ENCODE data around the gene PTGER2. TPM values are rescaled to one million over a fixed set of nuclear protein-coding genes. Genes with fewer than 3 reads are reported as not detected.

Gene PTGER2
- polyA plus RNA-seq, 1 experiment, result 0.43 TPM

DNA sequence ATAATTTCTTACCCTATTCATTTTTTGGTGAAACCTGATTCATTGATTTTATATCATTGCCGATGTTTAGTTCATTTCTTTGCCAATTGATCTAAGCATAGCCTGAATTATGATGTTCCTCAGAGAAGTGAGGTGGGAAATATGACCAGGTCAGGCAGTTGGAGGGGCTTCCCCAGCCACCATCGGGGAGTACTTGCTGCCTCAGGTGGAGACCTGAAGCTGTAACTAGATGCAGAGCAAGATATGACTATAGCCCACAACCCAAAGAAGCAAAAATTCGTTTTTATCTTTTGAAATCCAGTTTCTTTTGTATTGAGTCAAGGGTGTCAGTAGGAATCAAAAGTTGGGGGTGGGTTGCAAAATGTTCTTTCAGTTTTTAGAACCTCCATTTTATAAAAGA lies 38.7 kb upstream of the PTGER2 start:
- no peak for DNase-seq (ENCODE audit: low read depth)
- CTCF ChIA-PET, result no interaction called here
- POLR2A ChIA-PET, result no interaction called here

DNA sequence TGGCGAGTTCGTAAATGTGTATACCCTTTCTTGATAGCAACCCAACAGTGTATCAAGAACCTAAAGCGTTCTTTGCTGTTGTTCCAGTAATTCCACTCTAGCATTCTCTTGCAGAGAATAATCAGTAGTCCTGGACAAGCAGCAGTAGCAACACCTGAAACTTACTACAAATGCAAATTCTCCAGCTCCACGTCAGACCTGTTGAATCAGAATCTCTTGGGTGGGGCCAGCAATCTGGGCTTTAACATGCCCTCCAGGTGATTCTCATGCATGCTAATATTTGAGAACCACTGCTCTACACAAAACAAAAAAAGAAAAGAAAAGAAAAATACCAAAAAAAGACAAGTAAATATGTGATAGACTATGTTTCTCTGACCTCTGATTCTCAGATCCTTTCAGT lies 36.6 kb upstream of the PTGER2 start:
- TF ChIP-seq, protein P1, sequence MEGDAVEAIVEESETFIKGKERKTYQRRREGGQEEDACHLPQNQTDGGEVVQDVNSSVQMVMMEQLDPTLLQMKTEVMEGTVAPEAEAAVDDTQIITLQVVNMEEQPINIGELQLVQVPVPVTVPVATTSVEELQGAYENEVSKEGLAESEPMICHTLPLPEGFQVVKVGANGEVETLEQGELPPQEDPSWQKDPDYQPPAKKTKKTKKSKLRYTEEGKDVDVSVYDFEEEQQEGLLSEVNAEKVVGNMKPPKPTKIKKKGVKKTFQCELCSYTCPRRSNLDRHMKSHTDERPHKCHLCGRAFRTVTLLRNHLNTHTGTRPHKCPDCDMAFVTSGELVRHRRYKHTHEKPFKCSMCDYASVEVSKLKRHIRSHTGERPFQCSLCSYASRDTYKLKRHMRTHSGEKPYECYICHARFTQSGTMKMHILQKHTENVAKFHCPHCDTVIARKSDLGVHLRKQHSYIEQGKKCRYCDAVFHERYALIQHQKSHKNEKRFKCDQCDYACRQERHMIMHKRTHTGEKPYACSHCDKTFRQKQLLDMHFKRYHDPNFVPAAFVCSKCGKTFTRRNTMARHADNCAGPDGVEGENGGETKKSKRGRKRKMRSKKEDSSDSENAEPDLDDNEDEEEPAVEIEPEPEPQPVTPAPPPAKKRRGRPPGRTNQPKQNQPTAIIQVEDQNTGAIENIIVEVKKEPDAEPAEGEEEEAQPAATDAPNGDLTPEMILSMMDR (IDR thresholded peaks at IDR 0.05; ENCODE audit: insufficient read depth, low read depth, low read length), result no peak
- Histone ChIP-seq H3K27me3 (ENCODE audit: control insufficient read depth, insufficient read depth, low read length) (peaks cover 2% of the 10 kb centered on the region; the same call in 1 of the 2 replicates), H3K36me3 (ENCODE audit: control insufficient read depth, insufficient read depth, low read length) (no peaks in the 10 kb centered on the region), H3K4me3 (ENCODE audit: low read depth, low read length) (no peak overlapping the region)
- no peak for DNase-seq (ENCODE audit: low read depth)
- ChIA-PET CTCF (no interaction called here), POLR2A (no interaction called here)

More for the DNA sequence above, 38.7 kb upstream of the PTGER2 start:
- Histone ChIP-seq H3K36me3 (ENCODE audit: control insufficient read depth, insufficient read depth, low read length) (no peaks in the 10 kb centered on the region), H3K27me3 (ENCODE audit: control insufficient read depth, insufficient read depth, low read length) (peaks cover 4% of the 10 kb centered on the region; the same call in 1 of the 2 replicates), H3K4me3 (ENCODE audit: low read depth, low read length) (no peak overlapping the region)
- TF ChIP-seq, protein P1 (IDR thresholded peaks at IDR 0.05; ENCODE audit: insufficient read depth, low read depth, low read length), result no peak

DNA sequence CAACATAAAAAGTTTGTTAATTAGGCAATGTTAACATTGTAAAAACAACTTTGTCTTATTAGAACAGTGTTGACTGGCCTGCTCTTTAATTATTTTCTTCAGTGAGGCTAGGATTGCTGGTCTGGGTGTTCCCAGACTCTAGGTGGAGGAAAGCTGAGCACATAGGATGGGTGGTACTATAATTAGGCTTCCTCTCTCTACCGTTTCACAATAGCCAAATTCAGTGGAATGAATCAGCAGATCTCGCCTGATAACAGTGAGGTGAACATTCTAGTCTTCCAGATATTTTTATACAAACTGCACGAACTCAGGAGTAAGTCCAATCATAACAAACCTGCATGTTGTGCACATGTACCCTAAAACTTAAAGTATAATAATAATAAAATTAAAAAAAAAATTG lies 34.7 kb upstream of the PTGER2 start:
- ChIA-PET POLR2A (interaction anchor here (0.7 kb wide), 2 partner anchors 30 to 163 kb away, joined by 4 to 6 read pairs; no protein-coding TSS in a partner anchor), CTCF (interaction anchor here (1.0 to 1.2 kb wide), 2 partner anchors 12 to 16 kb away, joined by 3 to 4 read pairs; partner anchors contain the start of gene PTGDR)
- Histone ChIP-seq H3K4me3 (ENCODE audit: low read depth, low read length) (no peak overlapping the region), H3K36me3 (ENCODE audit: control insufficient read depth, insufficient read depth, low read length) (no peaks in the 10 kb centered on the region), H3K27me3 (ENCODE audit: control insufficient read depth, insufficient read depth, low read length) (no peaks in the 10 kb centered on the region; the same call in 1 of the 2 replicates)
- TF ChIP-seq, protein P1 (IDR thresholded peaks at IDR 0.05; ENCODE audit: insufficient read depth, low read depth, low read length), result no peak
- peak; percentile 23 for DNase-seq (ENCODE audit: low read depth)

DNA sequence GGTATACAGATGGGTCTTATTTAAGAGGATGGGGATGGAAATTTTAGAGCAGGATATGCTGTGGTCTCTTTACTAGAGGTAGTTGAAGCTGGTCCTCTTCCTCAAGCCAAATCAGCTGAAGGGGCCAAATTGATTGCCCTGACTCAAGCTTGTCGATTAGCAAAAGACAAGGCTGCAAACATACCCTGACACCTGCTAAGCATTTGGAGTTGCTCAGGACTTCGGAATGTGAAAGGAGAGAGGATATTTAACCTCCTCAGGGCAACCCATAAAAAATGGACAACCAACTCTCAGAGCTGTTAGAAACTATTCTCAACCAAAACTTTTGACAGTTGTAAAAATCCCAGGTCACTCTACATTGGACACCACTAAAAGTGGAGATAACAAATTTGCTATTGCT lies 31.0 kb upstream of the PTGER2 start:
- no peak for DNase-seq (ENCODE audit: low read depth)
- Histone ChIP-seq H3K27me3 (ENCODE audit: control insufficient read depth, insufficient read depth, low read length) (no peaks in the 10 kb centered on the region; the same call in 1 of the 2 replicates), H3K4me3 (ENCODE audit: low read depth, low read length) (no peak overlapping the region), H3K36me3 (ENCODE audit: control insufficient read depth, insufficient read depth, low read length) (no peaks in the 10 kb centered on the region)
- POLR2A ChIA-PET, result no interaction called here
- CTCF ChIA-PET, result interaction anchor here (1.2 kb wide), 1 partner anchor 15 kb away, joined by 3 read pairs; no protein-coding TSS in a partner anchor
- TF ChIP-seq, protein P1 (IDR thresholded peaks at IDR 0.05; ENCODE audit: insufficient read depth, low read depth, low read length), result no peak

DNA sequence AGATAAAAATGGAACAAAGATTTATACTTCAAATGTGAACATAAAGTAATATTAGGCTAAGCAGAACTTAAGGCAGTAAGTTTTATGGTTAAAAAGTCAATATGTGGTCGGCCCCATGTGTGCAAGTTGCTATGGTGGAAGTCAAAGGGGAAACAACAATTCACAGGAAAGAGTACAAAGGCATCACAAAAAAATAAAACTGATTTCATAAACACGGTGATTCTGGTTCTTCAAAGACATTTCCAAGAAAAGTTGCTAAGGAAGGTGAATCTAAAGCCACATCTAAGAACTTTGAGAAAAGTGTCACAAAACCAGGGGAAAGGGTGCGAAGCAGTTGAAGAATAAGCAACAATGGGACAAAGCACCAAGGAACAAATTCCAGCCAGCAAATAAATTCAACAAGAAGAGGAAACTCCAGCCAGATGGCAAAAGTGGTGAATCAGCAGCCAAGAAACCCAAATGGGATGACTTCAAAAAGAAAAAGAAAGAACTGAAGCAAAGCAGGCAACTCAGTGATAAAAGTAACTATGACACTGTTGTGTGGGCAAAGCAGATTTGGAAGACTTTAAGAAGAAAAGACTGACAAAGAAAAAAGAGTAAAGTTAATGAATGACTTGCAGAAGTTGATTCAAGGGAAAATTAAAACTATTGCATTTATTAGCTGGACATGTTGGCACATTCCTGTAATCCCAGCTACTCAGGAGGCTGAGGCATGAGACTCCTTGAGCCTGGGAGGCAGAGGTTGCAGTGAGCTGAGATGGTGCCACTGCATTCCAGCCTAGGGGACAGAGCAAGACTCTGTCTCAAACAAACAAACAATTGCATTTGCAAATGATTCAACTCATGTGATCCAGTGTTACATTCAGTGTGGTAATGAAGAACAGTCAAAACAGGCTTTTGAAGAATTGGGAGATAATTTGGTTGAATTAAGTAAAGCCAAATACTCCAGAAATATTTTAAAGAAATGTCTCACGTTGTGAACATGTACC lies 27.2 kb upstream of the PTGER2 start:
- CTCF ChIA-PET, result interaction anchor here (0.9 to 1.3 kb wide), 4 partner anchors 11 to 21 kb away, joined by 3 to 4 read pairs (median 3); no protein-coding TSS in a partner anchor
- no peak for DNase-seq (ENCODE audit: low read depth)
- POLR2A ChIA-PET, result no interaction called here

More for the DNA sequence above, 27.2 kb upstream of the PTGER2 start:
- peaks cover 4% of the 10 kb centered on the region for H3K27me3 ChIP-seq (ENCODE audit: control insufficient read depth, insufficient read depth, low read length)
- TF ChIP-seq, protein P1 (IDR thresholded peaks at IDR 0.05; ENCODE audit: insufficient read depth, low read depth, low read length), result no peak
- H3K36me3 ChIP-seq (ENCODE audit: control insufficient read depth, insufficient read depth, low read length), result no peaks in the 10 kb centered on the region
- H3K4me3 ChIP-seq (ENCODE audit: low read depth, low read length), result no peak overlapping the region

Data from BJ (cell line).